Right kidney (tissue), 1 donor: ENCODE data around the gene CSNK1D.
"Not testable (repeated sequence)": the region's sequence is repeated elsewhere in the genome, so short reads cannot be mapped to it uniquely, and the experiment has no call there.

ENCODE experiments used
- DNase-seq: peaks from one replicate; pipeline ENCODE4 v3.0.0-alpha.2; 2016

Gene CSNK1D

DNA sequence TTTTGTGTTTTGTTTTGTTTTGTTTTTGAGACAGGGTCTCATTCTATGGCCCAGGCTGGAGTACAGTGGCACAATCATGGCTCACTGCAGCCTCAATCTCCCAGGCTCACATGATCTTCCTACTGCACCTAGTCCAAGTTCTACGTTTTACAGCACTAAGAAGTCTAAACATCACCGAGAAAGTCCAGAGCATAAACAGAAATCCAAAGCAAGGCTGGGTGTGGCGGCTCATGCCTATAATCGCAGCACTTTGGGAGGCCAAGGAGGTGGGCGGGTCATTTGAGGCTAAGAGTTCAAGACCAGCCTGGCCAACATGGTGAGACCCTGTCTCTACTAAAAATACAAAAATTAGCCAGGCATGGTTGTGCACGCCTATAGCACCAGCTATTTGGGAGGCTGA lies 80.5 kb downstream of the CSNK1D start:
- not testable (repeated sequence) for DNase-seq
